Measurements from ENCODE around the gene C20orf204. TPM values are rescaled to one million over a fixed set of nuclear protein-coding genes. Genes with fewer than 3 reads are reported as not detected.
"Not testable (repeated sequence)": the region's sequence is repeated elsewhere in the genome, so short reads cannot be mapped to it uniquely, and the experiment has no call there.

The C20orf204 gene
- total RNA-seq, 1 donor from 2014 or later: 2.2 TPM

GRCh38 chr20:64006490-64006889, 29.5 kb upstream of the C20orf204 start:
- intact Hi-C loops (cut with micrococcal nuclease): no loop called here
- POLR2A ChIA-PET: no interaction called here
- CTCF ChIA-PET: no interaction called here
- Mint-ChIP-seq H3K36me3 (ENCODE audit: low read depth) (peaks cover 84% of the 10 kb centered on the region), H3K9me3 (no peaks in the 10 kb centered on the region), H3K27me3 (no peaks in the 10 kb centered on the region), H3K4me1 (peaks cover 6% of the 10 kb centered on the region), H3K4me3 (no peak overlapping the region), H3K27ac (no peak overlapping the region)
- TF ChIP-seq CTCF (IDR thresholded peaks at IDR 0.05): no peak
- ATAC-seq (ENCODE audit: low read depth) (no peak), DNase-seq (no peak)

GRCh38 chr20:64006902-64007301, 29.1 kb upstream of the C20orf204 start:
- H3K27me3 Mint-ChIP-seq: no peaks in the 10 kb centered on the region
- no peak for ATAC-seq (ENCODE audit: low read depth)
- no peaks in the 10 kb centered on the region for H3K9me3 Mint-ChIP-seq
- peaks cover 82% of the 10 kb centered on the region for H3K36me3 Mint-ChIP-seq (ENCODE audit: low read depth)
- POLR2A ChIA-PET: no interaction called here
- no peak for TF ChIP-seq CTCF (IDR thresholded peaks at IDR 0.05)
- CTCF ChIA-PET: no interaction called here
- DNase-seq: no peak
- H3K4me1 Mint-ChIP-seq: peaks cover 6% of the 10 kb centered on the region
- no peak overlapping the region for H3K4me3 Mint-ChIP-seq
- intact Hi-C loops (cut with micrococcal nuclease): no loop called here
- no peak overlapping the region for H3K27ac Mint-ChIP-seq

- DNase-seq: no peak
- Mint-ChIP-seq H3K36me3 (ENCODE audit: low read depth) (peaks cover 71% of the 10 kb centered on the region), H3K4me3 (no peak overlapping the region), H3K4me1 (peaks cover 3% of the 10 kb centered on the region), H3K9me3 (no peaks in the 10 kb centered on the region), H3K27ac (no peak overlapping the region), H3K27me3 (no peaks in the 10 kb centered on the region)
- no peak for ATAC-seq (ENCODE audit: low read depth)
- intact Hi-C loops (cut with micrococcal nuclease): no loop called here
- TF ChIP-seq CTCF (IDR thresholded peaks at IDR 0.05): no peak
- ChIA-PET CTCF (no interaction called here), POLR2A (no interaction called here)
Observed at GRCh38 chr20:64009811-64010387, 26.1 kb upstream of the C20orf204 start.

- DNase-seq (no peak), ATAC-seq (ENCODE audit: low read depth) (no peak)
- intact Hi-C loops (cut with micrococcal nuclease): no loop called here
- Mint-ChIP-seq H3K27me3 (no peaks in the 10 kb centered on the region), H3K4me3 (no peak overlapping the region), H3K9me3 (no peaks in the 10 kb centered on the region), H3K27ac (no peak overlapping the region), H3K4me1 (peaks cover 3% of the 10 kb centered on the region), H3K36me3 (ENCODE audit: low read depth) (peaks cover 71% of the 10 kb centered on the region)
- CTCF ChIA-PET: no interaction called here
- POLR2A ChIA-PET: no interaction called here
- TF ChIP-seq CTCF (IDR thresholded peaks at IDR 0.05): no peak
Observed at GRCh38 chr20:64010711-64011237, 25.2 kb upstream of the C20orf204 start.

GRCh38 chr20:64011366-64011779, 24.6 kb upstream of the C20orf204 start:
- Mint-ChIP-seq H3K9me3 (no peaks in the 10 kb centered on the region), H3K4me3 (no peak overlapping the region), H3K4me1 (peaks cover 3% of the 10 kb centered on the region), H3K27ac (no peak overlapping the region), H3K27me3 (no peaks in the 10 kb centered on the region), H3K36me3 (ENCODE audit: low read depth) (peaks cover 68% of the 10 kb centered on the region)
- intact Hi-C loops (cut with micrococcal nuclease): no loop called here
- ChIA-PET POLR2A (no interaction called here), CTCF (no interaction called here)
- DNase-seq (no peak), ATAC-seq (ENCODE audit: low read depth) (no peak)
- no peak for TF ChIP-seq CTCF (IDR thresholded peaks at IDR 0.05)

- POLR2A ChIA-PET; ATAC-seq (ENCODE audit: low read depth): not testable (repeated sequence)
- peaks cover 67% of the 10 kb centered on the region for H3K36me3 Mint-ChIP-seq (ENCODE audit: low read depth)
Observed at GRCh38 chr20:64012385-64013154, 23.4 kb upstream of the C20orf204 start.

More at GRCh38 chr20:64012385-64013154, 23.4 kb upstream of the C20orf204 start:
- H3K4me3 Mint-ChIP-seq; DNase-seq; H3K27ac Mint-ChIP-seq; CTCF ChIA-PET; H3K4me1 Mint-ChIP-seq; H3K27me3 Mint-ChIP-seq; intact Hi-C loops (cut with micrococcal nuclease); H3K9me3 Mint-ChIP-seq: not testable (repeated sequence)
